PFSK-1 (cell line): ENCODE results near the gene SPG7.

ENCODE experiments used
- TAF1 ChIP-seq: IDR thresholded peaks from 2 replicates; pipeline ENCODE4 v1.6.1; 2012; ENCODE audit warnings: low read length, control low read depth, borderline replicate concordance; ENCODE audit not compliant: insufficient read depth
- TF ChIP-seq, protein P1 (sequence below), 2 experiments: IDR thresholded peaks; 2 replicates each; pipeline versions ENCODE4 v1.6.1 to v1.8.0; 2011 to 2012; ENCODE audit warnings: low read depth in 2 of 2, low read length in 2 of 2, control low read depth in 1 of 2, inconsistent platforms in 1 of 2, mild to moderate bottlenecking in 1 of 2, moderate library complexity in 1 of 2; ENCODE audit not compliant: insufficient read depth in 1 of 2

DNA sequence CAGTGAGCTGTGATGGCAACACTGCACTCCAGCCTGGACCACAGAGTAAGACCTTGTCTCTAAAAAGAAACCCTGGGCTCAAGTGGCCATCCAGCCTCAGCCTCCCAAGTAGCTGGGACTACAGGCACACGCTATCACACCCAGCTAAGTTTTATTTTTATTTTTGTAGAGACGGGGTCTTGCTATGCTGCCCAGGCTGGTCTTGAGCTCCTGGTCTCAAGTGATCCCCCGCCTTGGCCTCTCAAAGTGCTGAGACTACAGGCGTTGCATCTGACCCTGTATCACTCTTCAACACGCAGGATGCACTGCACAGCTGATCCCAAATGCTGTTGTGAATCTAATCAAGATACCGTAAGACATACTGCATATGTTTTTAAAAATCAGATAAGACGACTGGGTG, 40.8 kb upstream of the SPG7 start:
- no peak for TF ChIP-seq TAF1
- TF ChIP-seq, protein P1, sequence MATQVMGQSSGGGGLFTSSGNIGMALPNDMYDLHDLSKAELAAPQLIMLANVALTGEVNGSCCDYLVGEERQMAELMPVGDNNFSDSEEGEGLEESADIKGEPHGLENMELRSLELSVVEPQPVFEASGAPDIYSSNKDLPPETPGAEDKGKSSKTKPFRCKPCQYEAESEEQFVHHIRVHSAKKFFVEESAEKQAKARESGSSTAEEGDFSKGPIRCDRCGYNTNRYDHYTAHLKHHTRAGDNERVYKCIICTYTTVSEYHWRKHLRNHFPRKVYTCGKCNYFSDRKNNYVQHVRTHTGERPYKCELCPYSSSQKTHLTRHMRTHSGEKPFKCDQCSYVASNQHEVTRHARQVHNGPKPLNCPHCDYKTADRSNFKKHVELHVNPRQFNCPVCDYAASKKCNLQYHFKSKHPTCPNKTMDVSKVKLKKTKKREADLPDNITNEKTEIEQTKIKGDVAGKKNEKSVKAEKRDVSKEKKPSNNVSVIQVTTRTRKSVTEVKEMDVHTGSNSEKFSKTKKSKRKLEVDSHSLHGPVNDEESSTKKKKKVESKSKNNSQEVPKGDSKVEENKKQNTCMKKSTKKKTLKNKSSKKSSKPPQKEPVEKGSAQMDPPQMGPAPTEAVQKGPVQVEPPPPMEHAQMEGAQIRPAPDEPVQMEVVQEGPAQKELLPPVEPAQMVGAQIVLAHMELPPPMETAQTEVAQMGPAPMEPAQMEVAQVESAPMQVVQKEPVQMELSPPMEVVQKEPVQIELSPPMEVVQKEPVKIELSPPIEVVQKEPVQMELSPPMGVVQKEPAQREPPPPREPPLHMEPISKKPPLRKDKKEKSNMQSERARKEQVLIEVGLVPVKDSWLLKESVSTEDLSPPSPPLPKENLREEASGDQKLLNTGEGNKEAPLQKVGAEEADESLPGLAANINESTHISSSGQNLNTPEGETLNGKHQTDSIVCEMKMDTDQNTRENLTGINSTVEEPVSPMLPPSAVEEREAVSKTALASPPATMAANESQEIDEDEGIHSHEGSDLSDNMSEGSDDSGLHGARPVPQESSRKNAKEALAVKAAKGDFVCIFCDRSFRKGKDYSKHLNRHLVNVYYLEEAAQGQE (IDR thresholded peaks at IDR 0.05; ENCODE audit: insufficient read depth in 1 of 2, low read depth in 2 of 2, low read length in 2 of 2), result no peak
